K562 (cell line): ENCODE results near the gene TXLNA. TPM values are rescaled to one million over a fixed set of nuclear protein-coding genes. Genes with fewer than 3 reads are reported as not detected.

Experiments used
- ATAC-seq: fragments of 200-7000 bp; cut with Tn5 transposase; 3 replicates; pipeline ENCODE4 v1.9.1; 2020; ENCODE audit warnings: moderate library complexity
- BruUV-seq: library from RNA; stranded (reverse); fragments of 400-500 nt; replicated peaks from 2 replicates; lab custom pipeline; 2021; lab: Mats Ljungman, UMichigan
- CTCF ChIA-PET: fragments of 300-600 bp; formaldehyde crosslinking; extraction: SDS; loops from one replicate; lab custom pipeline; 2021; ENCODE audit warnings: low intra/inter-chr PET ratio; lab: Yijun Ruan, JAX
- POLR2A ChIA-PET: fragments of 300-600, 350-650 bp; sonication (Branson Sonifier 250); formaldehyde crosslinking; extraction: SDS; loops from one replicate; lab custom pipeline; 2021; ENCODE audit warnings: antibody characterized with exemption, inconsistent platforms; lab: Yijun Ruan, JAX
- DNase-seq, 4 experiments: peaks; one replicate each; pipeline versions ENCODE4 v3.0.0 to v3.0.0-alpha.2; 2011 to 2018; ENCODE audit warnings: low spot score in 3 of 4, mixed read lengths in 3 of 4; ENCODE audit errors: extremely low read depth in 1 of 4
- FAIRE-seq: peaks from 2 replicates; lab custom pipeline; 2011; peaks lifted over from hg19 to GRCh38; lab: Jason Lieb, UNC
- H2AFZ ChIP-seq: 2 replicates; pipeline ENCODE4 v1.6.0; 2011; ENCODE audit warnings: low read depth, low read length, control low read depth, inconsistent platforms
- H3K27ac ChIP-seq: fragments of 200-600 bp; 3 replicates; pipeline ENCODE4 v1.8.0; 2011; ENCODE audit warnings: low read depth, mild to moderate bottlenecking, control low read depth, inconsistent platforms, low read length, moderate library complexity, mixed read lengths; ENCODE audit errors: extremely low read depth
- H3K27me3 ChIP-seq, 2 experiments: fragments of 300-600 bp in 1 of 2; 2 replicates in 1 of 2; 3 replicates in 1 of 2; pipeline versions ENCODE4 v1.6.0 to v1.8.0; 2011; ENCODE audit warnings: inconsistent platforms in 2 of 2, low read length in 2 of 2, mild to moderate bottlenecking in 1 of 2, mixed read lengths in 1 of 2, moderate library complexity in 1 of 2; ENCODE audit not compliant: control insufficient read depth in 2 of 2, insufficient read depth in 2 of 2
- H3K36me3 ChIP-seq: fragments of 300-600 bp; 3 replicates; pipeline ENCODE4 v1.8.0; 2011; ENCODE audit warnings: mild to moderate bottlenecking, low read length, inconsistent platforms; ENCODE audit not compliant: control insufficient read depth, insufficient read depth
- H3K4me1 ChIP-seq, 2 experiments: fragments of 200-600 bp in 1 of 2; replicated peaks in 1 of 2; 2 replicates in 1 of 2; 3 replicates in 1 of 2; pipeline versions ENCODE4 v1.5.1 to v1.8.0; 2011; ENCODE audit warnings: inconsistent platforms in 2 of 2, low read length in 2 of 2, mild to moderate bottlenecking in 1 of 2, mixed read lengths in 1 of 2, moderate library complexity in 1 of 2; ENCODE audit not compliant: control insufficient read depth in 2 of 2, insufficient read depth in 2 of 2
- H3K4me2 ChIP-seq: 2 replicates; pipeline ENCODE4 v1.6.1; 2011; ENCODE audit warnings: low read length, control low read depth, inconsistent platforms, mixed read lengths; ENCODE audit not compliant: insufficient read depth
- H3K4me3 ChIP-seq: fragments of 200-600 bp; sonication (generic), shearing (Covaris generic); 2 replicates; pipeline ENCODE4 v1.5.1; 2016; ENCODE audit warnings: control low read depth, inconsistent platforms
- H3K79me2 ChIP-seq: fragments of 200-600 bp; 3 replicates; pipeline ENCODE4 v1.8.0; 2011; ENCODE audit warnings: low read length, inconsistent platforms; ENCODE audit not compliant: control insufficient read depth, insufficient read depth
- H3K9ac ChIP-seq, 2 experiments: 2 replicates each; pipeline versions ENCODE4 v1.6.0 to v1.6.1; 2011; ENCODE audit warnings: low read depth in 2 of 2, low read length in 2 of 2, control low read depth in 1 of 2, inconsistent platforms in 1 of 2, mild to moderate bottlenecking in 1 of 2, mixed read lengths in 1 of 2; ENCODE audit not compliant: insufficient read depth in 1 of 2
- H3K9me1 ChIP-seq: one replicate; pipeline ENCODE4 v1.6.0; 2011; ENCODE audit warnings: inconsistent platforms, mild to moderate bottlenecking, low read length, moderate library complexity; ENCODE audit not compliant: control insufficient read depth, insufficient read depth
- H3K9me3 ChIP-seq: replicated peaks from 2 replicates; pipeline ENCODE4 v1.5.1; 2011; ENCODE audit warnings: low read depth, low read length, inconsistent platforms; ENCODE audit not compliant: control insufficient read depth, insufficient read depth
- H4K20me1 ChIP-seq: replicated peaks from 2 replicates; pipeline ENCODE4 v1.6.1; 2011; ENCODE audit warnings: low read length, inconsistent platforms, mixed read lengths; ENCODE audit not compliant: control insufficient read depth, insufficient read depth
- ELF1 ChIP-seq: fragments of 200-800 bp; sonication (Bioruptor generic); IDR thresholded peaks from 2 replicates; pipeline ENCODE4 v1.6.1; 2016; ENCODE audit warnings: missing genetic modification characterization, missing compliant biosample characterization
- ELF2 ChIP-seq: fragments of 250-450 bp; sonication (Bioruptor Pico); IDR thresholded peaks from 2 replicates; pipeline ENCODE4 v1.5.0; 2021; ENCODE audit warnings: mild to moderate bottlenecking
- ELF4 ChIP-seq: fragments of 450-650 bp; formaldehyde crosslinking; IDR thresholded peaks from 2 replicates; pipeline ENCODE4 v1.4.0; 2022; ENCODE audit warnings: missing genetic modification characterization
- FOXA3 ChIP-seq, 2 experiments: fragments of 450-650 bp in 1 of 2; sonication (generic) in 1 of 2; formaldehyde crosslinking; IDR thresholded peaks in 1 of 2; conservative IDR thresholded peaks in 1 of 2; 2 replicates each; pipeline versions ENCODE4 v1.4.0 to v1.8.0; 2020 to 2022; ENCODE audit warnings: mild to moderate bottlenecking in 2 of 2, missing genetic modification reagents in 1 of 2
- HCFC1 ChIP-seq: IDR thresholded peaks from 2 replicates; pipeline ENCODE4 v1.6.1; 2012; ENCODE audit warnings: low read depth, low read length, improper control_type of control experiment
- JUN ChIP-seq, 2 experiments: sonication (generic) in 1 of 2; formaldehyde crosslinking in 1 of 2; IDR thresholded peaks; 2 replicates each; pipeline versions ENCODE4 v1.6.1 to v1.8.0; 2012 to 2022; ENCODE audit warnings: borderline replicate concordance in 2 of 2, mild to moderate bottlenecking in 2 of 2, improper control_type of control experiment in 1 of 2, low read depth in 1 of 2, low read length in 1 of 2, missing genetic modification reagents in 1 of 2
- KDM5B ChIP-seq: fragments of 200-600 bp; sonication (generic); IDR thresholded peaks from 2 replicates; pipeline ENCODE4 v1.6.1; 2012; ENCODE audit warnings: low read depth, mild to moderate bottlenecking, moderate library complexity, low read length, control low read depth, inconsistent platforms; ENCODE audit not compliant: insufficient replicate concordance
- KHSRP ChIP-seq: fragments of 450-650 bp; IDR thresholded peaks from 2 replicates; pipeline ENCODE4 v1.6.1; 2017
- MAFF ChIP-seq: IDR thresholded peaks from 2 replicates; pipeline ENCODE4 v1.6.1; 2012; ENCODE audit warnings: low read length, improper control_type of control experiment
- MAFG ChIP-seq: fragments of 450-650 bp; conservative IDR thresholded peaks from 2 replicates; pipeline ENCODE4 v1.6.1; 2016; ENCODE audit warnings: missing genetic modification characterization, missing compliant biosample characterization
- MAZ ChIP-seq, 2 experiments: fragments of 450-650 bp in 1 of 2; sonication (generic) in 1 of 2; formaldehyde crosslinking; IDR thresholded peaks in 1 of 2; conservative IDR thresholded peaks in 1 of 2; 2 replicates each; pipeline versions ENCODE4 v1.4.0 to v1.5.0; 2020; ENCODE audit warnings: mild to moderate bottlenecking in 1 of 2, missing genetic modification reagents in 1 of 2
- MCM2 ChIP-seq: fragments of 450-650 bp; IDR thresholded peaks from 2 replicates; pipeline ENCODE4 v1.6.1; 2017; ENCODE audit warnings: low read depth, mild to moderate bottlenecking
- NFRKB ChIP-seq: fragments of 450-650 bp; IDR thresholded peaks from 2 replicates; pipeline ENCODE4 v1.6.1; 2016; ENCODE audit warnings: low read depth
- RBM14 ChIP-seq: fragments of 200-400 bp; formaldehyde crosslinking; IDR thresholded peaks from 2 replicates; pipeline ENCODE4 v1.6.1; 2018; ENCODE audit warnings: low read depth, mild to moderate bottlenecking, low read length, moderate library complexity, borderline replicate concordance; ENCODE audit not compliant: insufficient read depth
- SRSF9 ChIP-seq: fragments of 200-400 bp; formaldehyde crosslinking; IDR thresholded peaks from 2 replicates; pipeline ENCODE4 v1.6.1; 2017; ENCODE audit warnings: low read depth, low read length, borderline replicate concordance
- TEAD2 ChIP-seq: fragments of 450-650 bp; IDR thresholded peaks from 2 replicates; pipeline ENCODE4 v1.6.1; 2016; ENCODE audit warnings: missing genetic modification characterization, control low read depth, missing compliant biosample characterization
- U2AF1 ChIP-seq: fragments of 200-400 bp; formaldehyde crosslinking; optimal IDR thresholded peaks from 2 replicates; pipeline ENCODE3; 2017; ENCODE audit warnings: mild to moderate bottlenecking, low read depth, low read length, moderate library complexity
- ZEB2 ChIP-seq: fragments of 450-650 bp; IDR thresholded peaks from 2 replicates; pipeline ENCODE4 v1.6.1; 2016
- ZFP36 ChIP-seq: fragments of 150-350 bp; IDR thresholded peaks from 2 replicates; pipeline ENCODE4 v1.6.1; 2018; ENCODE audit warnings: low read length, low read depth; ENCODE audit not compliant: partially characterized antibody
- WGBS: fragments of 100-300 bp; shearing (Covaris generic); methylation state at CpG from one replicate; pipeline ENCODE4 v1.1.6; 2016; ENCODE audit warnings: low coverage, mixed read lengths; ENCODE audit not compliant: insufficient coverage; ENCODE audit errors: missing lambda C conversion rate; 5-methylcytosine and 5-hydroxymethylcytosine counted together
- in situ Hi-C: fragments of 300-500 bp; cut with MboI; formaldehyde crosslinking; loops from 4 replicates; pipeline ENCODE4 v1.15.0; 2018; ENCODE audit warnings: inconsistent platforms, mixed read lengths
- intact Hi-C: fragments of 100-400 bp; cut with micrococcal nuclease; formaldehyde crosslinking; loops from 2 replicates; pipeline ENCODE4 v1.14.2; 2022
- polyA plus RNA-seq, 8 experiments: library from polyadenylated mRNA; depleted of rRNA in 4 of 8; stranded (reverse) in 5 of 8; unstranded in 3 of 8; fragments of >200 nt; fragmentation: Nextera tagmentation in 2 of 8; fragmentation: Illumina TruSeq in 1 of 8; extraction: Ambion mirVana in 2 of 8; extraction: Trizol in 1 of 8; gene quantifications; 2 replicates each; pipeline versions ENCODE4 v1.2.1 to v1.2.3, GENCODE V29; 2011 to 2014; ENCODE audit warnings: inconsistent platforms in 1 of 8, missing spikeins in 1 of 8
- total RNA-seq, 7 experiments: library from RNA; depleted of rRNA in 6 of 7; stranded (reverse); fragments of >200 nt in 6 of 7; fragmentation: Illumina TruSeq in 2 of 7; extraction: Trizol in 2 of 7; gene quantifications; 2 replicates each; pipeline versions ENCODE4 v1.2.1 to v1.2.3, GENCODE V29; 2011 to 2021; ENCODE audit warnings: low replicate concordance in 1 of 7
- TF ChIP-seq, protein P1 (sequence below): fragments of 450-650 bp; conservative IDR thresholded peaks from 2 replicates; pipeline ENCODE4 v1.6.1; 2016; ENCODE audit warnings: missing genetic modification characterization, low read depth, mild to moderate bottlenecking, missing compliant biosample characterization, moderate library complexity

TXLNA gene
- total and polyA plus RNA-seq, 9 of the 15 experiments (the other 6 are each of a cell fraction or from before 2014, with no cell fraction given): 9.2 to 54.5 (median 39.3) TPM

DNA sequence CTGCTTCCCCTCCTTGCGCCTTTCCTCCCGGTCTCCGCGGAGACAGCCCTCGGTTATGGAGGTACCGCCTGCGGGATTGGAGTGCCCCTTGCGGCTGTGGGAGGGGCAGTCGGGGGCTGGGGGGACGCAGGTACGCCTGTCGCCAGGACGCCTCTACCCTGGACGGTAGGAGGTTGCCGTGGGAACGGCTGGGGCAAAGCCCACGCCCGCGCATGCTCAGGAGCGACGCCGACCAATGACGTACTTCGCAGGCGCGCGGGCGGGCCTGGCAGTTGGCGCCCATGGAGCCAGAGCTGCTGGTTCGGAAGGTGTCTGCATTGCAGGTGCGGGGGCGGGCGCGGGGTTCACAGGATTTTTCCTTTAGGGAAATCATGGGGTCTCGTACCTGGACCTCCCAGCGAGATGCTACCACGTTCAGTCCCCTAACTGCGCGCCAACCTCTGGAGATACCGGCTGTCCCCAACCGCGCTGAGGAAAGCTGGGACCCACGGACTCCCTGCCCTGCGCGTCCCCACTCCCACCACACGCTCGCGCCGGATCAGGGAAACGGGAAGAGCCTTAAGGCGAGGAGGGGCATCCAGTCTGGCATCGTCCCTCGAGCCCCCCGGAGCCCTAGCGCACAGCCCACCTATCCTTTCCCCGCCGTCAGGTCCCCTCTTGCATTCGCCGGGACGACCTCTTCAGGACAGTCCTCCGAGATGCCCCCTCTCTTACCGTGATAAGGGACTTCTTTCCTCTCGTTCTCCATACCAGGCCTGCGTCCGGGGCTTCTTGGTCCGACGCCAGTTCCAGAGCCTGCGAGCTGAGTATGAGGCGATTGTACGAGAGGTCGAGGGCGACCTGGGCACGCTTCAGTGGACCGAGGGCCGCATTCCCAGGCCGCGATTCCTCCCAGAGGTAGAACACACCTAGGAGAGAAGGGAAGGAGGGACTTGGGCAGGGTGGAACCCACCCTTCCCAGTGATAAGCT lies 26.2 kb downstream of the TXLNA start, which contains the start of gene IQCC:
TSS of gene IQCC (plus strand) at position 271 of the 970 bp plus-strand sequence. CDS start at position 282, 11 bp downstream.
- Histone ChIP-seq H4K20me1 (no peaks in the 10 kb centered on the region), H2AFZ (peak within 1 kb of the TSS; percentile 92), H3K4me3 (peak within 1 kb of the TSS; percentile 74), H3K27ac (peak within 1 kb of the TSS; percentile 87), H3K9me1 (peaks cover 4% of the 10 kb centered on the region), H3K4me2 (peak within 1 kb of the TSS; percentile 99), H3K27me3 (no peaks in the 10 kb centered on the region), H3K79me2 (peaks cover 25% of the 10 kb centered on the region), H3K9ac (peak within 1 kb of the TSS; percentile 90 to 100), H3K36me3 (peaks cover 28% of the 10 kb centered on the region; the same call in 2 of the 3 replicates), H3K4me1 (peaks cover 22 to 47% of the 10 kb centered on the region in 2 experiments), H3K9me3 (no peaks in the 10 kb centered on the region)
- WGBS: 2% methylated on average over 76 of the region's 77 CpGs
- in situ Hi-C loops: no loop called here
- intact Hi-C loops: loop anchor here (5.0 kb wide), 1 partner anchor 42 kb away; the partner anchor contains the start of gene FAM167B
- POLR2A ChIA-PET: interaction anchor here (0.5 to 7.8 kb wide), 13 partner anchors 10 to 170 kb away, joined by 3 to 80 read pairs (median 4); partner anchors contain the start of genes HDAC1, KPNA6 and MARCKSL1
- BruUV-seq: TSS peak; percentile 84
- CTCF ChIA-PET: no interaction called here
- peak; percentile 96 to 98 (median 97) for DNase-seq
- peak; percentile 79 for ATAC-seq
- FAIRE-seq: peak; percentile 75
- no peak for TF ChIP-seq MCM2
- TF ChIP-seq MAZ (CRISPR knock-in tag; conservative IDR thresholded peaks at IDR 0.05 in 1 of 2, IDR thresholded peaks at IDR 0.05 in 1 of 2): 0 out of 4 replicates have a peak, but pooled peaks of 1 of the 2 experiments have one; percentile 63
- TF ChIP-seq U2AF1: no peak
- peak; percentile 65; the same call in 1 of the 2 replicates for TF ChIP-seq JUN (IDR thresholded peaks at IDR 0.05; ENCODE audit: borderline replicate concordance, low read depth, low read length)
- TF ChIP-seq JUN (CRISPR knock-in tag; IDR thresholded peaks at IDR 0.05; ENCODE audit: borderline replicate concordance): peak; percentile 74; the same call in 1 of the 2 replicates
- no peak for TF ChIP-seq SRSF9
- TF ChIP-seq MAFF: no peak
- TF ChIP-seq, protein P1, sequence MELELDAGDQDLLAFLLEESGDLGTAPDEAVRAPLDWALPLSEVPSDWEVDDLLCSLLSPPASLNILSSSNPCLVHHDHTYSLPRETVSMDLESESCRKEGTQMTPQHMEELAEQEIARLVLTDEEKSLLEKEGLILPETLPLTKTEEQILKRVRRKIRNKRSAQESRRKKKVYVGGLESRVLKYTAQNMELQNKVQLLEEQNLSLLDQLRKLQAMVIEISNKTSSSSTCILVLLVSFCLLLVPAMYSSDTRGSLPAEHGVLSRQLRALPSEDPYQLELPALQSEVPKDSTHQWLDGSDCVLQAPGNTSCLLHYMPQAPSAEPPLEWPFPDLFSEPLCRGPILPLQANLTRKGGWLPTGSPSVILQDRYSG (tag): no peak
- TF ChIP-seq KHSRP: 0 out of 2 replicates have a peak, but pooled peaks have one; percentile 32
- peak; percentile 36; the same call in 1 of the 2 replicates for TF ChIP-seq ELF2
- no peak; the same call in none of the 2 replicates for TF ChIP-seq ELF4 (CRISPR knock-in tag)
- no peak for TF ChIP-seq ELF1 (tag)
- 0 out of 2 replicates have a peak, but pooled peaks have one; percentile 11 for TF ChIP-seq ZEB2
- TF ChIP-seq NFRKB: peak; percentile 57; the same call in 1 of the 2 replicates
- no peak for TF ChIP-seq TEAD2
- no peak for TF ChIP-seq MAFG (tag)
- peak in 1 of 2 experiments; percentile 64; a peak in 1 of 4 replicates for TF ChIP-seq FOXA3 (CRISPR knock-in tag; conservative IDR thresholded peaks at IDR 0.05 in 1 of 2, IDR thresholded peaks at IDR 0.05 in 1 of 2)
- no peak for TF ChIP-seq ZFP36
- peak; percentile 86 for TF ChIP-seq HCFC1
- no peak for TF ChIP-seq RBM14
- TF ChIP-seq KDM5B: peak; percentile 84
